Suprapubic skin (tissue), 4 donors: ENCODE results near the gene ST8SIA6. TPM values are rescaled to one million over a fixed set of nuclear protein-coding genes. Genes with fewer than 3 reads are reported as not detected.

Source experiments
- DNase-seq, 2 donors: peaks; one replicate each; pipeline ENCODE4 v3.0.0-alpha.2; 2019; ENCODE audit warnings: low spot score in 2 of 2
- H3K27ac ChIP-seq: fragments of 200-600 bp; sonication (generic); one replicate; pipeline ENCODE4 v1.5.1; 2019
- H3K27me3 ChIP-seq: fragments of 200-600 bp; sonication (generic); one replicate; pipeline ENCODE4 v1.5.1; 2019
- H3K36me3 ChIP-seq: fragments of 200-600 bp; sonication (generic); one replicate; pipeline ENCODE4 v1.5.1; 2019
- H3K4me1 ChIP-seq: fragments of 200-600 bp; sonication (generic); one replicate; pipeline ENCODE4 v1.5.1; 2019
- H3K4me3 ChIP-seq: fragments of 200-600 bp; sonication (generic); one replicate; pipeline ENCODE4 v1.5.1; 2019; ENCODE audit warnings: mild to moderate bottlenecking
- H3K9me3 ChIP-seq: fragments of 200-600 bp; sonication (generic); one replicate; pipeline ENCODE4 v1.5.1; 2019
- CTCF ChIP-seq, 2 donors: fragments of 200-600 bp in 1 of 2; fragments of 450-650 bp in 1 of 2; sonication (generic) in 1 of 2; IDR thresholded peaks; one replicate each; pipeline ENCODE4 v1.5.1; 2016 to 2019; ENCODE audit warnings: antibody characterized with exemption in 2 of 2, mild to moderate bottlenecking in 1 of 2, moderate library complexity in 1 of 2
- EP300 ChIP-seq: sonication (generic); formaldehyde crosslinking; IDR thresholded peaks from one replicate; pipeline ENCODE4 v1.6.1; 2017; ENCODE audit warnings: antibody characterized with exemption
- POLR2A ChIP-seq, 2 donors: fragments of 450-650 bp; IDR thresholded peaks; one replicate each; pipeline ENCODE4 v1.6.1; 2017; ENCODE audit warnings: antibody characterized with exemption in 2 of 2, mild to moderate bottlenecking in 2 of 2, moderate library complexity in 2 of 2
- POLR2AphosphoS5 ChIP-seq, 3 donors: sonication (generic); formaldehyde crosslinking; IDR thresholded peaks; one replicate each; pipeline ENCODE4 v1.6.1; 2017; ENCODE audit warnings: antibody characterized with exemption in 3 of 3
- WGBS: methylation state at CpG from one replicate; pipeline ENCODE4 v1.1.5; 2018; 5-methylcytosine and 5-hydroxymethylcytosine counted together
- total RNA-seq, 4 donors: library from RNA; depleted of rRNA; stranded (reverse); fragments of >200 nt; gene quantifications; one replicate each; pipeline ENCODE4 v1.1.0, GENCODE V29; 2016

The ST8SIA6 gene
- total RNA-seq, 4 donors from 2014 or later = 1.2 to 5.2 (median 3.2) TPM

GRCh38 chr10:17316488-17317170, 137.8 kb downstream of the ST8SIA6 start:
- no peaks in the 10 kb centered on the region for H3K36me3 ChIP-seq
- H3K9me3 ChIP-seq = no peaks in the 10 kb centered on the region
- no peak overlapping the region for H3K27ac ChIP-seq
- H3K27me3 ChIP-seq = no peaks in the 10 kb centered on the region
- no peak for DNase-seq
- TF ChIP-seq CTCF (IDR thresholded peaks at IDR 0.05) = no peak
- TF ChIP-seq EP300 = no peak
- TF ChIP-seq POLR2A (IDR thresholded peaks at IDR 0.05) = no peak
- no peak for TF ChIP-seq POLR2AphosphoS5 (IDR thresholded peaks at IDR 0.05)
- no peaks in the 10 kb centered on the region for H3K4me1 ChIP-seq
- H3K4me3 ChIP-seq = no peak overlapping the region
- 77% methylated on average over 1 of the region's 1 CpG for WGBS

GRCh38 chr10:17309435-17309834, 145.0 kb downstream of the ST8SIA6 start:
- Histone ChIP-seq H3K27me3 (no peaks in the 10 kb centered on the region), H3K9me3 (no peaks in the 10 kb centered on the region), H3K4me1 (no peaks in the 10 kb centered on the region), H3K36me3 (no peaks in the 10 kb centered on the region), H3K27ac (no peak overlapping the region), H3K4me3 (no peak overlapping the region)
- no peak for TF ChIP-seq POLR2AphosphoS5 (IDR thresholded peaks at IDR 0.05)
- no peak for TF ChIP-seq CTCF (IDR thresholded peaks at IDR 0.05)
- TF ChIP-seq POLR2A (IDR thresholded peaks at IDR 0.05) = no peak
- no peak for TF ChIP-seq EP300
- WGBS = 64% methylated on average over 2 of the region's 2 CpGs
- DNase-seq = no peak

GRCh38 chr10:17307123-17307522, 147.3 kb downstream of the ST8SIA6 start:
- 71% methylated on average over 3 of the region's 3 CpGs for WGBS
- no peaks in the 10 kb centered on the region for H3K9me3 ChIP-seq

GRCh38 chr10:17292375-17292774, 162.0 kb downstream of the ST8SIA6 start:
- no peak overlapping the region for H3K27ac ChIP-seq
- no peaks in the 10 kb centered on the region for H3K36me3 ChIP-seq
- H3K9me3 ChIP-seq = no peaks in the 10 kb centered on the region
- TF ChIP-seq CTCF (IDR thresholded peaks at IDR 0.05) (no peak), EP300 (no peak), POLR2A (IDR thresholded peaks at IDR 0.05) (no peak), POLR2AphosphoS5 (IDR thresholded peaks at IDR 0.05) (no peak)
- no peak overlapping the region for H3K4me3 ChIP-seq
- WGBS = 96% methylated on average over 4 of the region's 4 CpGs
- no peaks in the 10 kb centered on the region for H3K4me1 ChIP-seq
- no peak for DNase-seq
- peaks cover 7% of the 10 kb centered on the region for H3K27me3 ChIP-seq

More at GRCh38 chr10:17307123-17307522, 147.3 kb downstream of the ST8SIA6 start:
- no peaks in the 10 kb centered on the region for H3K27me3 ChIP-seq
- H3K27ac ChIP-seq = no peak overlapping the region
- no peak overlapping the region for H3K4me3 ChIP-seq
- TF ChIP-seq EP300 = no peak
- TF ChIP-seq CTCF (IDR thresholded peaks at IDR 0.05) = no peak
- TF ChIP-seq POLR2AphosphoS5 (IDR thresholded peaks at IDR 0.05) = no peak
- TF ChIP-seq POLR2A (IDR thresholded peaks at IDR 0.05) = no peak
- no peak for DNase-seq
- no peaks in the 10 kb centered on the region for H3K36me3 ChIP-seq
- H3K4me1 ChIP-seq = no peaks in the 10 kb centered on the region

GRCh38 chr10:17290226-17290625, 164.2 kb downstream of the ST8SIA6 start:
- TF ChIP-seq EP300 (no peak), CTCF (IDR thresholded peaks at IDR 0.05) (no peak), POLR2AphosphoS5 (IDR thresholded peaks at IDR 0.05) (no peak), POLR2A (IDR thresholded peaks at IDR 0.05) (no peak)
- Histone ChIP-seq H3K27ac (no peak overlapping the region), H3K4me1 (no peaks in the 10 kb centered on the region), H3K9me3 (no peaks in the 10 kb centered on the region), H3K36me3 (no peaks in the 10 kb centered on the region), H3K4me3 (no peak overlapping the region), H3K27me3 (peaks cover 7% of the 10 kb centered on the region)
- 34% methylated on average over 6 of the region's 6 CpGs for WGBS
- no peak for DNase-seq
